ENCODE measurements around the gene SRD5A3. TPM values are rescaled to one million over a fixed set of nuclear protein-coding genes. Genes with fewer than 3 reads are reported as not detected.

The SRD5A3 gene
- total RNA-seq, 1 donor from 2014 or later, result 14.3 TPM

GRCh38 chr4:55381502-55381901, 35.5 kb downstream of the SRD5A3 start:
- H3K27me3 ChIP-seq (ENCODE audit: control insufficient read depth, insufficient read depth, low read length), result no peaks in the 10 kb centered on the region
- no peaks in the 10 kb centered on the region for H3K36me3 ChIP-seq (ENCODE audit: control insufficient read depth, insufficient read depth, low read length)
- no peak for TF ChIP-seq CTCF (IDR thresholded peaks at IDR 0.05; ENCODE audit: insufficient read depth, low read length, poor library complexity, severe bottlenecking)
- no peak for DNase-seq (ENCODE audit: low read depth)
- no peak overlapping the region for H3K4me3 ChIP-seq (ENCODE audit: low read depth, low read length)

- no peak for DNase-seq (ENCODE audit: low read depth)
- no peak for TF ChIP-seq CTCF (IDR thresholded peaks at IDR 0.05; ENCODE audit: insufficient read depth, low read length, poor library complexity, severe bottlenecking)
Measured at GRCh38 chr4:55382488-55383003, 36.5 kb downstream of the SRD5A3 start.

GRCh38 chr4:55385201-55385649, 39.2 kb downstream of the SRD5A3 start:
- no peak for DNase-seq (ENCODE audit: low read depth)
- Histone ChIP-seq H3K36me3 (ENCODE audit: control insufficient read depth, insufficient read depth, low read length) (no peaks in the 10 kb centered on the region), H3K4me3 (ENCODE audit: low read depth, low read length) (no peak overlapping the region), H3K27me3 (ENCODE audit: control insufficient read depth, insufficient read depth, low read length) (no peaks in the 10 kb centered on the region)
- no peak for TF ChIP-seq CTCF (IDR thresholded peaks at IDR 0.05; ENCODE audit: insufficient read depth, low read length, poor library complexity, severe bottlenecking)

More at GRCh38 chr4:55382488-55383003, 36.5 kb downstream of the SRD5A3 start:
- Histone ChIP-seq H3K4me3 (ENCODE audit: low read depth, low read length) (no peak overlapping the region), H3K27me3 (ENCODE audit: control insufficient read depth, insufficient read depth, low read length) (no peaks in the 10 kb centered on the region), H3K36me3 (ENCODE audit: control insufficient read depth, insufficient read depth, low read length) (no peaks in the 10 kb centered on the region)

GRCh38 chr4:55386073-55386472, 40.0 kb downstream of the SRD5A3 start:
- Histone ChIP-seq H3K27me3 (ENCODE audit: control insufficient read depth, insufficient read depth, low read length) (no peaks in the 10 kb centered on the region), H3K4me3 (ENCODE audit: low read depth, low read length) (no peak overlapping the region), H3K36me3 (ENCODE audit: control insufficient read depth, insufficient read depth, low read length) (no peaks in the 10 kb centered on the region)
- no peak for DNase-seq (ENCODE audit: low read depth)
- TF ChIP-seq CTCF (IDR thresholded peaks at IDR 0.05; ENCODE audit: insufficient read depth, low read length, poor library complexity, severe bottlenecking), result no peak

- no peaks in the 10 kb centered on the region for H3K36me3 ChIP-seq (ENCODE audit: control insufficient read depth, insufficient read depth, low read length)
- H3K27me3 ChIP-seq (ENCODE audit: control insufficient read depth, insufficient read depth, low read length), result no peaks in the 10 kb centered on the region
- no peak for TF ChIP-seq CTCF (IDR thresholded peaks at IDR 0.05; ENCODE audit: insufficient read depth, low read length, poor library complexity, severe bottlenecking)
- H3K4me3 ChIP-seq (ENCODE audit: low read depth, low read length), result no peak overlapping the region
- no peak for DNase-seq (ENCODE audit: low read depth)
Measured at GRCh38 chr4:55386840-55387239, 40.8 kb downstream of the SRD5A3 start.

Measured in kidney epithelial cell (primary cell).